ENCODE measurements around the gene NOL3. TPM values are rescaled to one million over a fixed set of nuclear protein-coding genes. Genes with fewer than 3 reads are reported as not detected.

The NOL3 gene
- total and polyA plus RNA-seq, 2 of the 13 experiments (the other 11 are each of a cell fraction or from before 2014, with no cell fraction given), result 5.7 to 20.5 TPM

- no peak for TF ChIP-seq RELA (CRISPR knock-in tag; IDR thresholded peaks at IDR 0.05)
- 0 out of 2 replicates have a peak, but pooled peaks have one; percentile 17 for TF ChIP-seq ZBTB33 (CRISPR knock-in tag; IDR thresholded peaks at IDR 0.05)
- peak; percentile 92; the same call in 1 of the 2 replicates for TF ChIP-seq KDM5B (CRISPR knock-in tag; IDR thresholded peaks at IDR 0.05; ENCODE audit: borderline replicate concordance)
- peak; percentile 94; the same call in 1 of the 2 replicates for TF ChIP-seq ZZZ3 (CRISPR knock-in tag; IDR thresholded peaks at IDR 0.05; ENCODE audit: borderline replicate concordance)
- peak; percentile 51 for TF ChIP-seq ZBTB38 (CRISPR knock-in tag; IDR thresholded peaks at IDR 0.05)
- TF ChIP-seq ZSCAN12 (CRISPR knock-in tag; IDR thresholded peaks at IDR 0.05), result peak; percentile 38; the same call in 1 of the 2 replicates
- no peak; the same call in 1 of the 2 replicates for TF ChIP-seq BCL3 (CRISPR knock-in tag; IDR thresholded peaks at IDR 0.05)
- TF ChIP-seq CCDC6 (CRISPR knock-in tag; IDR thresholded peaks at IDR 0.05), result peak; percentile 89
- TF ChIP-seq ZNF264 (CRISPR knock-in tag; IDR thresholded peaks at IDR 0.05), result peak; percentile 83
- peak; percentile 76 for TF ChIP-seq EED (CRISPR knock-in tag; IDR thresholded peaks at IDR 0.05)
- TF ChIP-seq TRIM22 (IDR thresholded peaks at IDR 0.05), result no peak
- TF ChIP-seq PAF1 (CRISPR knock-in tag; IDR thresholded peaks at IDR 0.05), result no peak
- TF ChIP-seq ETV5 (CRISPR knock-in tag; IDR thresholded peaks at IDR 0.05; ENCODE audit: borderline replicate concordance), result peak; percentile 92
- TF ChIP-seq LRRFIP1 (CRISPR knock-in tag; conservative IDR thresholded peaks at IDR 0.05), result 0 out of 2 replicates have a peak, but pooled peaks have one; percentile 8
- peak; percentile 52; the same call in 1 of the 2 replicates for TF ChIP-seq MAZ (IDR thresholded peaks at IDR 0.05; ENCODE audit: borderline replicate concordance, low read depth, low read length)
- peak; percentile 73; the same call in 1 of the 2 replicates for TF ChIP-seq MAZ (CRISPR knock-in tag; IDR thresholded peaks at IDR 0.05; ENCODE audit: low read depth)
- peak; percentile 85 for TF ChIP-seq ARNT2 (CRISPR knock-in tag; IDR thresholded peaks at IDR 0.05; ENCODE audit: low read depth)
- TF ChIP-seq CEBPZ (IDR thresholded peaks at IDR 0.05; ENCODE audit: low read length), result no peak
- no peak for TF ChIP-seq ATAD3A (CRISPR knock-in tag; IDR thresholded peaks at IDR 0.05)
Measured at GRCh38 chr16:67191995-67192681, 21.8 kb downstream of the NOL3 start, which contains the start of gene E2F4 (continued).
